ENCODE results near the gene GAPVD1. TPM values are rescaled to one million over a fixed set of nuclear protein-coding genes. Genes with fewer than 3 reads are reported as not detected.

The GAPVD1 gene
- total and polyA plus RNA-seq, 2 of the 13 experiments (the other 11 are each of a cell fraction or from before 2014, with no cell fraction given), result 11.1 to 33.2 TPM

DNA sequence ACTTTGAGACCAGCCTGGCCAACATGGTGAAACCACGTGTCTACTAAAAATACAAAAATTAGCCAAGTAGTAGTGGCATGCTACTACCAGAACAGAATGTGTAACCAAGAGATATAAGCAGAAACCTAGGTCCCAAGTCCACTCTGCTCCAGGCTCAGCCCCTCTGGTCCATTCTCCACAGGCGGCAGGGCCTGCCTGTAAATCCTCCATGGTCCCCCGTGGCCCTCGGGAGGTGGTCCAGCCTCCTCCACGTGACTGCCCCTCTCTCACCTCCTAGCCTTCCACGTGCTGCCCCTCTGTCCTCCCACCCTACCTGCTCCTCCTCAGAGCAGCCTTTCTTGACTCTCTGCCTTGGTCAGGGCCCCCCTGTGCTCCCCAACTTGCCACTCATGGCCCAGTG, 127.4 kb downstream of the GAPVD1 start (continued):
- TF ChIP-seq, protein P1, sequence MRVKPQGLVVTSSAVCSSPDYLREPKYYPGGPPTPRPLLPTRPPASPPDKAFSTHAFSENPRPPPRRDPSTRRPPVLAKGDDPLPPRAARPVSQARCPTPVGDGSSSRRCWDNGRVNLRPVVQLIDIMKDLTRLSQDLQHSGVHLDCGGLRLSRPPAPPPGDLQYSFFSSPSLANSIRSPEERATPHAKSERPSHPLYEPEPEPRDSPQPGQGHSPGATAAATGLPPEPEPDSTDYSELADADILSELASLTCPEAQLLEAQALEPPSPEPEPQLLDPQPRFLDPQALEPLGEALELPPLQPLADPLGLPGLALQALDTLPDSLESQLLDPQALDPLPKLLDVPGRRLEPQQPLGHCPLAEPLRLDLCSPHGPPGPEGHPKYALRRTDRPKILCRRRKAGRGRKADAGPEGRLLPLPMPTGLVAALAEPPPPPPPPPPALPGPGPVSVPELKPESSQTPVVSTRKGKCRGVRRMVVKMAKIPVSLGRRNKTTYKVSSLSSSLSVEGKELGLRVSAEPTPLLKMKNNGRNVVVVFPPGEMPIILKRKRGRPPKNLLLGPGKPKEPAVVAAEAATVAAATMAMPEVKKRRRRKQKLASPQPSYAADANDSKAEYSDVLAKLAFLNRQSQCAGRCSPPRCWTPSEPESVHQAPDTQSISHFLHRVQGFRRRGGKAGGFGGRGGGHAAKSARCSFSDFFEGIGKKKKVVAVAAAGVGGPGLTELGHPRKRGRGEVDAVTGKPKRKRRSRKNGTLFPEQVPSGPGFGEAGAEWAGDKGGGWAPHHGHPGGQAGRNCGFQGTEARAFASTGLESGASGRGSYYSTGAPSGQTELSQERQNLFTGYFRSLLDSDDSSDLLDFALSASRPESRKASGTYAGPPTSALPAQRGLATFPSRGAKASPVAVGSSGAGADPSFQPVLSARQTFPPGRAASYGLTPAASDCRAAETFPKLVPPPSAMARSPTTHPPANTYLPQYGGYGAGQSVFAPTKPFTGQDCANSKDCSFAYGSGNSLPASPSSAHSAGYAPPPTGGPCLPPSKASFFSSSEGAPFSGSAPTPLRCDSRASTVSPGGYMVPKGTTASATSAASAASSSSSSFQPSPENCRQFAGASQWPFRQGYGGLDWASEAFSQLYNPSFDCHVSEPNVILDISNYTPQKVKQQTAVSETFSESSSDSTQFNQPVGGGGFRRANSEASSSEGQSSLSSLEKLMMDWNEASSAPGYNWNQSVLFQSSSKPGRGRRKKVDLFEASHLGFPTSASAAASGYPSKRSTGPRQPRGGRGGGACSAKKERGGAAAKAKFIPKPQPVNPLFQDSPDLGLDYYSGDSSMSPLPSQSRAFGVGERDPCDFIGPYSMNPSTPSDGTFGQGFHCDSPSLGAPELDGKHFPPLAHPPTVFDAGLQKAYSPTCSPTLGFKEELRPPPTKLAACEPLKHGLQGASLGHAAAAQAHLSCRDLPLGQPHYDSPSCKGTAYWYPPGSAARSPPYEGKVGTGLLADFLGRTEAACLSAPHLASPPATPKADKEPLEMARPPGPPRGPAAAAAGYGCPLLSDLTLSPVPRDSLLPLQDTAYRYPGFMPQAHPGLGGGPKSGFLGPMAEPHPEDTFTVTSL (CRISPR knock-in tag; IDR thresholded peaks at IDR 0.05; ENCODE audit: borderline replicate concordance), result no peak
- TF ChIP-seq SOX6 (IDR thresholded peaks at IDR 0.05), result no peak
- no peak for TF ChIP-seq SOX6 (CRISPR knock-in tag; IDR thresholded peaks at IDR 0.05)
- TF ChIP-seq ZNF841 (CRISPR knock-in tag; IDR thresholded peaks at IDR 0.05; ENCODE audit: borderline replicate concordance), result no peak
- TF ChIP-seq ZNF224 (CRISPR knock-in tag; IDR thresholded peaks at IDR 0.05), result no peak
- TF ChIP-seq SMAD9 (CRISPR knock-in tag; IDR thresholded peaks at IDR 0.05), result no peak
- no peak for TF ChIP-seq HNRNPUL1 (IDR thresholded peaks at IDR 0.05; ENCODE audit: low read depth, low read length)
- TF ChIP-seq GFI1 (CRISPR knock-in tag; IDR thresholded peaks at IDR 0.05; ENCODE audit: borderline replicate concordance), result no peak
- peak; percentile 14; the same call in 1 of the 2 replicates for TF ChIP-seq GABPB1 (CRISPR knock-in tag; IDR thresholded peaks at IDR 0.05)
- TF ChIP-seq, protein P2, sequence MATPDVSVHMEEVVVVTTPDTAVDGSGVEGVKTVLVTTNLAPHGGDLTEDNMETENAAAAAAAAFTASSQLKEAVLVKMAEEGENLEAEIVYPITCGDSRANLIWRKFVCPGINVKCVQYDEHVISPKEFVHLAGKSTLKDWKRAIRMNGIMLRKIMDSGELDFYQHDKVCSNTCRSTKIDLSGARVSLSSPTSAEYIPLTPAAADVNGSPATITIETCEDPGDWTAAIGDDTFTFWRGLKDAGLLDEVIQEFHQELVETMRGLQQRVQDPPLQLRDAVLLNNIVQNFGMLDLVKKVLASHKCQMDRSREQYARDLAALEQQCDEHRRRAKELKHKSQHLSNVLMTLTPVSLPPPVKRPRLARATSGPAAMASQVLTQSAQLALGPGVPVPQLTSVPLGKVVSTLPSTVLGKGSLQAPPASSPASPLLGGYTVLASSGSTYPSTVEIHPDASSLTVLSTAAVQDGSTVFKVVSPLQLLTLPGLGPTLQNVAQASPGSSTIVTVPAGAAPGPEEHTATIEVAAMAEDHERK (CRISPR knock-in tag; IDR thresholded peaks at IDR 0.05; ENCODE audit: low read depth), result no peak
- TF ChIP-seq ZNF552 (CRISPR knock-in tag; IDR thresholded peaks at IDR 0.05; ENCODE audit: borderline replicate concordance), result no peak
- TF ChIP-seq, protein P3, sequence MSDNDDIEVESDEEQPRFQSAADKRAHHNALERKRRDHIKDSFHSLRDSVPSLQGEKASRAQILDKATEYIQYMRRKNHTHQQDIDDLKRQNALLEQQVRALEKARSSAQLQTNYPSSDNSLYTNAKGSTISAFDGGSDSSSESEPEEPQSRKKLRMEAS (IDR thresholded peaks at IDR 0.05), result 0 out of 2 replicates have a peak, but pooled peaks have one; percentile 47
- peak; percentile 69; the same call in 1 of the 2 replicates for TF ChIP-seq ARNTL (CRISPR knock-in tag; IDR thresholded peaks at IDR 0.05)
- TF ChIP-seq POLR2G (IDR thresholded peaks at IDR 0.05; ENCODE audit: low read depth, low read length), result no peak
- TF ChIP-seq RBM39 (IDR thresholded peaks at IDR 0.05; ENCODE audit: low read depth, low read length, poor library complexity, severe bottlenecking), result no peak
- TF ChIP-seq TAF1 (CRISPR knock-in tag; IDR thresholded peaks at IDR 0.05), result no peak
- TF ChIP-seq ZNF441 (CRISPR knock-in tag; IDR thresholded peaks at IDR 0.05; ENCODE audit: borderline replicate concordance), result peak; percentile 77; the same call in 1 of the 2 replicates
- TF ChIP-seq ZNF34 (CRISPR knock-in tag; IDR thresholded peaks at IDR 0.05; ENCODE audit: borderline replicate concordance), result no peak
- no peak for TF ChIP-seq JARID2 (CRISPR knock-in tag; IDR thresholded peaks at IDR 0.05; ENCODE audit: insufficient replicate concordance)
- peak; percentile 47 for TF ChIP-seq ZFX (CRISPR knock-in tag; IDR thresholded peaks at IDR 0.05; ENCODE audit: low read depth)
